CD4-positive, alpha-beta T cell (primary cell): Measurements from ENCODE around the gene MYCN. TPM values are rescaled to one million over a fixed set of nuclear protein-coding genes. Genes with fewer than 3 reads are reported as not detected.
"Not testable (repeated sequence)": the region's sequence is repeated elsewhere in the genome, so short reads cannot be mapped to it uniquely, and the experiment has no call there.

Experiments
- ATAC-seq: fragments of 200-7000 bp; cut with Tn5 transposase; one replicate; pipeline ENCODE4 v1.10.0; 2022; ENCODE audit warnings: mild to moderate bottlenecking; ENCODE audit not compliant: poor library complexity
- CTCF ChIA-PET: fragments of 350-600 bp; sonication (Branson Sonifier 250); formaldehyde crosslinking; loops from one replicate; lab custom pipeline; 2021; ENCODE audit warnings: antibody characterized with exemption, inconsistent platforms; lab: Charles Lee
- POLR2A ChIA-PET: fragments of 350-600 bp; sonication (Branson Sonifier 250); formaldehyde crosslinking; loops from one replicate; lab custom pipeline; 2021; ENCODE audit warnings: antibody characterized with exemption, inconsistent platforms; lab: Charles Lee
- DNase-seq, 14 experiments: peaks; one replicate each; pipeline ENCODE4 v3.0.0-alpha.2; 2013 to 2020; ENCODE audit warnings: mixed read lengths in 2 of 14
- H3K27ac ChIP-seq, 2 donors: one replicate each; pipeline versions ENCODE4 v1.5.1 to v1.7.0; 2013; ENCODE audit warnings: low read length in 2 of 2, low read depth in 1 of 2, mild to moderate bottlenecking in 1 of 2
- H3K27me3 ChIP-seq, 2 experiments: 1 replicate in 1 of 2; 2 replicates in 1 of 2; pipeline versions ENCODE4 v1.6.1 to v1.7.0; 2013; ENCODE audit warnings: low read length in 2 of 2, control low read depth in 1 of 2, mild to moderate bottlenecking in 1 of 2, moderate library complexity in 1 of 2; ENCODE audit not compliant: insufficient read depth in 2 of 2, control insufficient read depth in 1 of 2
- H3K36me3 ChIP-seq: one replicate; pipeline ENCODE4 v1.6.1; 2013; ENCODE audit warnings: low read length, control low read depth; ENCODE audit not compliant: insufficient read depth
- H3K4me1 ChIP-seq: one replicate; pipeline ENCODE4 v1.6.1; 2013; ENCODE audit warnings: low read length, control low read depth; ENCODE audit not compliant: insufficient read depth
- H3K4me3 ChIP-seq: one replicate; pipeline ENCODE4 v1.5.1; 2013; ENCODE audit warnings: mild to moderate bottlenecking, low read length, moderate library complexity
- H3K9me3 ChIP-seq, 2 experiments: 1 replicate in 1 of 2; 2 replicates in 1 of 2; pipeline versions ENCODE4 v1.6.1 to v1.7.0; 2013; ENCODE audit warnings: low read length in 2 of 2, mild to moderate bottlenecking in 2 of 2, control low read depth in 1 of 2, moderate library complexity in 1 of 2; ENCODE audit not compliant: control insufficient read depth in 1 of 2, insufficient read depth in 1 of 2
- H3K27ac Mint-ChIP-seq: one replicate; pipeline ENCODE4 v1.8.0; 2020; ENCODE audit warnings: mixed read lengths
- H3K27me3 Mint-ChIP-seq: one replicate; pipeline ENCODE4 v1.8.0; 2021; ENCODE audit warnings: mixed read lengths
- H3K36me3 Mint-ChIP-seq: one replicate; pipeline ENCODE4 v1.8.0; 2021; ENCODE audit warnings: low read depth, mixed read lengths
- H3K4me1 Mint-ChIP-seq: one replicate; pipeline ENCODE4 v1.8.0; 2021; ENCODE audit warnings: low read depth, mixed read lengths
- H3K4me3 Mint-ChIP-seq: one replicate; pipeline ENCODE4 v1.8.0; 2020; ENCODE audit warnings: mild to moderate bottlenecking, mixed read lengths
- H3K9me3 Mint-ChIP-seq: one replicate; pipeline ENCODE4 v1.8.0; 2020; ENCODE audit warnings: mixed read lengths
- intact Hi-C, 2 experiments: fragments of 100-400 bp; cut with DNase I in 1 of 2; cut with micrococcal nuclease in 1 of 2; formaldehyde crosslinking; loops; one replicate each; pipeline versions ENCODE4 v1.15.1 to v1.9.0; 2023 to 2025; cut with DNase I, micrococcal nuclease
- total RNA-seq, 174 experiments: library from RNA in 2 of 174; stranded (reverse) in 2 of 174; gene quantifications; one replicate each; pipeline ENCODE4 v1.2.3 and lab custom pipeline; 2021 to 2026
- TF ChIP-seq, protein P1 (sequence below): fragments of 200-600 bp; IDR thresholded peaks from one replicate; pipeline ENCODE4 v1.8.0; 2022; ENCODE audit warnings: antibody characterized with exemption, mild to moderate bottlenecking

MYCN gene
- total RNA-seq, 2 experiments from 2014 or later = 0.19 TPM; not detected in 1

DNA sequence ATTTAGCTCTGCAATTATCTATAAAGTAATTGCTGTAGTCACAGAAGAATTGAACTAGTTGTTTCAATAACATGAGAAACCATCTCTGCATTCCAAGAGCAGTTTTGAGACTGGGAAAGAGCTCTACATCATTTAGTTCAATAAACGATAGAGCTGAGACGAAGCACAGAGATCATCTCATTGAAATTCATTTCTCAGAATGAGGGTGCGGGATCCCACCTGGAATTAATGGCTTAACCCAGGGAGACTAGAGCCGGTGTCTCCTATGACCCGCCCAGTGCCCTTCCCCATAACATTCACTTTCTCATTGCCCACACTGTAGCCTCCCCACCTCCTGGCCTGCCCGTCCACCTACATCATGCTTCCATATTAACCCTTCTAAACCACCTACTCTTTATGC is 8.8 kb downstream of the MYCN start:
- no peak overlapping the region for H3K27ac Mint-ChIP-seq
- ChIA-PET CTCF (no interaction called here), POLR2A (no interaction called here)
- Histone ChIP-seq H3K4me1 (no peaks in the 10 kb centered on the region), H3K9me3 (no peaks in the 10 kb centered on the region), H3K4me3 (no peak overlapping the region), H3K36me3 (no peaks in the 10 kb centered on the region), H3K27ac (no peak overlapping the region), H3K27me3 (peaks cover 2 to 4% of the 10 kb centered on the region in 2 experiments)
- intact Hi-C loops = loop anchor here in 1 of 2 experiments (10.0 kb wide), 1 partner anchor 314 kb away; no protein-coding TSS in a partner anchor
- H3K9me3 Mint-ChIP-seq = no peaks in the 10 kb centered on the region
- H3K27me3 Mint-ChIP-seq = no peaks in the 10 kb centered on the region
- TF ChIP-seq, protein P1, sequence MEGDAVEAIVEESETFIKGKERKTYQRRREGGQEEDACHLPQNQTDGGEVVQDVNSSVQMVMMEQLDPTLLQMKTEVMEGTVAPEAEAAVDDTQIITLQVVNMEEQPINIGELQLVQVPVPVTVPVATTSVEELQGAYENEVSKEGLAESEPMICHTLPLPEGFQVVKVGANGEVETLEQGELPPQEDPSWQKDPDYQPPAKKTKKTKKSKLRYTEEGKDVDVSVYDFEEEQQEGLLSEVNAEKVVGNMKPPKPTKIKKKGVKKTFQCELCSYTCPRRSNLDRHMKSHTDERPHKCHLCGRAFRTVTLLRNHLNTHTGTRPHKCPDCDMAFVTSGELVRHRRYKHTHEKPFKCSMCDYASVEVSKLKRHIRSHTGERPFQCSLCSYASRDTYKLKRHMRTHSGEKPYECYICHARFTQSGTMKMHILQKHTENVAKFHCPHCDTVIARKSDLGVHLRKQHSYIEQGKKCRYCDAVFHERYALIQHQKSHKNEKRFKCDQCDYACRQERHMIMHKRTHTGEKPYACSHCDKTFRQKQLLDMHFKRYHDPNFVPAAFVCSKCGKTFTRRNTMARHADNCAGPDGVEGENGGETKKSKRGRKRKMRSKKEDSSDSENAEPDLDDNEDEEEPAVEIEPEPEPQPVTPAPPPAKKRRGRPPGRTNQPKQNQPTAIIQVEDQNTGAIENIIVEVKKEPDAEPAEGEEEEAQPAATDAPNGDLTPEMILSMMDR = no peak
- peaks cover 5% of the 10 kb centered on the region for H3K4me1 Mint-ChIP-seq
- DNase-seq = no peak
- ATAC-seq = no peak
- H3K36me3 Mint-ChIP-seq = no peaks in the 10 kb centered on the region
- H3K4me3 Mint-ChIP-seq = no peak overlapping the region

GRCh38 chr2:15949551-15949950 is 9.2 kb downstream of the MYCN start:
- Mint-ChIP-seq H3K27me3 (no peaks in the 10 kb centered on the region), H3K27ac (no peak overlapping the region), H3K4me1 (peaks cover under 1% of the 10 kb centered on the region), H3K4me3 (no peak overlapping the region), H3K9me3 (no peaks in the 10 kb centered on the region), H3K36me3 (no peaks in the 10 kb centered on the region)
- no peak for ATAC-seq
- H3K4me1 ChIP-seq = no peaks in the 10 kb centered on the region
- TF ChIP-seq, protein P1 = no peak
- intact Hi-C loops = loop anchor here in 1 of 2 experiments (10.0 kb wide), 1 partner anchor 315 kb away; no protein-coding TSS in a partner anchor
- no peaks in the 10 kb centered on the region for H3K36me3 ChIP-seq
- no peak overlapping the region for H3K27ac ChIP-seq
- CTCF ChIA-PET = no interaction called here
- H3K9me3 ChIP-seq = no peaks in the 10 kb centered on the region
- peaks cover 2 to 4% of the 10 kb centered on the region in 2 experiments for H3K27me3 ChIP-seq
- H3K4me3 ChIP-seq = no peak overlapping the region
- POLR2A ChIA-PET = no interaction called here
- no peak for DNase-seq

DNA sequence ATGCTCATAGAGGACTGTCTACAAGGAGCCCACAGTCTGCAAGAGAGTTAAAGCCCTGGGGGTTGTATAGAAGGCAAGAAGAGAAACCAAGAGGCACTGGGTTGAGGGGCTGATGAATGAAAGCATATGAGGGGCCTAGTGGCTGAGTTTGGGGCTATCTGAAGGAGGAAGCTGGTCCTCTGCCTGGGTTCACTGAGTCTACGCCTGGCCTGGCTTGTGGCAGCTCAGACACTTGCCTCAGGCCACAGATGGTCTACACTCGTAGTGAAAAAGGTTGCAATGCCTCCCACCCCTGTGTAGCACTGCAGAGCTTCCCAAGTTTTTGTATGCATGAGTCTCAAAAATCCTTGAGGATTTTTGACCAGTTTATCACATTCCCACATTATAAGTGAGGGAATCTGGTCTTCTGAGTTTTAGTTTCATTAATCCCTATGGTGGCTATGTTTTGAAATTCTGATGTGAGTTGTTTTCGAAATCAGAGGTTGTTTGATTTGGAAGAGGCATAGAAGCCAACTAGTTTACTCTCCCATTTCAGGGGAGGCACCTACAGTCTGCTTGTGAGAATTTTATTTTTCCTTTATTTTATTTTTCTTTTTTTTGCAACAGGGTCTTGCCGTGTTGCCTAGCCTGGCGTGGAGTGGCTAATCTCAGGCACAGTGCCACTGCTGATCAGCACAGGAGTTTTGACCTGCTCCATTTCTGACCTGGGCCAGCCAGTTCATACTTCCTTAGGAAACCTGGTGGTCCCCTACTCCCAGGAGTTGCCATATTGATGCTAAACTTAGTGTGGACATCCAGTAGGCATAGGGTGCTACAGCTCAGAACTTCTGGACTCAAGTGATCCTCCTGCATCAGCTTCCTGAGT is 10.0 kb downstream of the MYCN start:
- Histone ChIP-seq H3K27ac (no peak overlapping the region), H3K36me3 (no peaks in the 10 kb centered on the region), H3K9me3 (no peaks in the 10 kb centered on the region), H3K4me3 (no peak overlapping the region), H3K4me1 (no peaks in the 10 kb centered on the region), H3K27me3 (peaks cover 2 to 4% of the 10 kb centered on the region in 2 experiments)
- CTCF ChIA-PET = no interaction called here
- no peaks in the 10 kb centered on the region for H3K4me1 Mint-ChIP-seq
- H3K27ac Mint-ChIP-seq = no peak overlapping the region
- H3K27me3 Mint-ChIP-seq = no peaks in the 10 kb centered on the region
- H3K9me3 Mint-ChIP-seq = no peaks in the 10 kb centered on the region
- ATAC-seq (no peak), DNase-seq (no peak)
- intact Hi-C loops = no loop called here
- TF ChIP-seq, protein P1 = no peak
- POLR2A ChIA-PET = no interaction called here
- H3K4me3 Mint-ChIP-seq = no peak overlapping the region
- H3K36me3 Mint-ChIP-seq = no peaks in the 10 kb centered on the region

DNA sequence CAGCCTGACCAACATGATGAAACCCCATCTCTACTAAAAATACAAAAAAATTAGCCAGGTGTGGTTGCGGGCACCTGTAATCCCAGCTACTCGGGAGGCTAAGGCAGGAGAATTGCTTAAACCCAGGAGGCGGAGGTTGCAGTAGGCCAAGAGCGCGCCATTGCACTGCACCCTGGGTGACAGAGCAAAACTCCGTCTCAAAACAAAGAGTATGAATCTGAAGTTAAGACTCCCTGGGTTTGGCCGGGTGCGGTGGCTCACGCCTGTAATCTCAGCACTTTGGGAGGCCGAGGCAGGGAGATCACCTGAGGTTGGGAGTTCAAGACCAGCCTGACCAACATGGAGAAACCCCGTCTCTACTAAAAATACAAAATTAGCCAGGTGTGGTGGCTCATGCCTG is 11.6 kb downstream of the MYCN start:
- DNase-seq, H3K9me3 Mint-ChIP-seq, H3K4me1 Mint-ChIP-seq, H3K27ac Mint-ChIP-seq, intact Hi-C loops, POLR2A ChIA-PET, H3K4me3 ChIP-seq, H3K36me3 Mint-ChIP-seq, ATAC-seq, H3K36me3 ChIP-seq, H3K27me3 Mint-ChIP-seq, H3K27me3 ChIP-seq, CTCF ChIA-PET, H3K27ac ChIP-seq, H3K9me3 ChIP-seq, H3K4me1 ChIP-seq, H3K4me3 Mint-ChIP-seq: not testable (repeated sequence)
